ENCODE results near the gene CLUH.

GRCh38 chr17:2721603-2722002 lies 10.0 kb upstream of the CLUH start:
- no peak for TF ChIP-seq CTCF (conservative IDR thresholded peaks at IDR 0.05; ENCODE audit: low read length)
- no peak for TF ChIP-seq EZH2phosphoT487 (IDR thresholded peaks at IDR 0.05; ENCODE audit: borderline replicate concordance)
